ENCODE measurements around the gene PIRT.

PIRT gene

DNA sequence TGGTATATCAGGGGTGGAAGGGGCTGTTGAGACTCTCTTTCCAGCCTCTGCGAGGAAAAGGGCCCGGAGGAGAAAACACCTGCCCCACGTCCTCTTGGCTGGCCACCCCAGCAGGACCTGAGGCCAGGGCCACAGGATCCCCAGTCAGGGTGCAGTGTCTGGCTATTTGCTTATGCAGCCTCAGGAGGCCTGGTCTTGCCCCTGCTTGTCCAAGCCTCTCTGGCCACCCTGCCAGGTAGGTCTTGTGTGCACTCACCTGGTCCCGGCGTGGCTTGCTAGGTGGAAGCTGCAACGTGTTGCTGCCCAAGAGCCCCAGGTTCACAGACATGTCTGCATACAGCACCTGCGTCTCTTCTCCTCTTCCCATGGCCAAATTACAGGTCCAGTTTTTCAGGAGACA lies 34.5 kb downstream of the PIRT start:
- TF ChIP-seq, protein P1, sequence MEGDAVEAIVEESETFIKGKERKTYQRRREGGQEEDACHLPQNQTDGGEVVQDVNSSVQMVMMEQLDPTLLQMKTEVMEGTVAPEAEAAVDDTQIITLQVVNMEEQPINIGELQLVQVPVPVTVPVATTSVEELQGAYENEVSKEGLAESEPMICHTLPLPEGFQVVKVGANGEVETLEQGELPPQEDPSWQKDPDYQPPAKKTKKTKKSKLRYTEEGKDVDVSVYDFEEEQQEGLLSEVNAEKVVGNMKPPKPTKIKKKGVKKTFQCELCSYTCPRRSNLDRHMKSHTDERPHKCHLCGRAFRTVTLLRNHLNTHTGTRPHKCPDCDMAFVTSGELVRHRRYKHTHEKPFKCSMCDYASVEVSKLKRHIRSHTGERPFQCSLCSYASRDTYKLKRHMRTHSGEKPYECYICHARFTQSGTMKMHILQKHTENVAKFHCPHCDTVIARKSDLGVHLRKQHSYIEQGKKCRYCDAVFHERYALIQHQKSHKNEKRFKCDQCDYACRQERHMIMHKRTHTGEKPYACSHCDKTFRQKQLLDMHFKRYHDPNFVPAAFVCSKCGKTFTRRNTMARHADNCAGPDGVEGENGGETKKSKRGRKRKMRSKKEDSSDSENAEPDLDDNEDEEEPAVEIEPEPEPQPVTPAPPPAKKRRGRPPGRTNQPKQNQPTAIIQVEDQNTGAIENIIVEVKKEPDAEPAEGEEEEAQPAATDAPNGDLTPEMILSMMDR (conservative IDR thresholded peaks at IDR 0.05; ENCODE audit: control insufficient read depth, insufficient read depth, low read depth, low read length), result no peak
- DNase-seq (ENCODE audit: low read depth), result no peak
- no peak overlapping the region for H3K4me3 ChIP-seq (ENCODE audit: control insufficient read depth, low read depth, low read length)

DNA sequence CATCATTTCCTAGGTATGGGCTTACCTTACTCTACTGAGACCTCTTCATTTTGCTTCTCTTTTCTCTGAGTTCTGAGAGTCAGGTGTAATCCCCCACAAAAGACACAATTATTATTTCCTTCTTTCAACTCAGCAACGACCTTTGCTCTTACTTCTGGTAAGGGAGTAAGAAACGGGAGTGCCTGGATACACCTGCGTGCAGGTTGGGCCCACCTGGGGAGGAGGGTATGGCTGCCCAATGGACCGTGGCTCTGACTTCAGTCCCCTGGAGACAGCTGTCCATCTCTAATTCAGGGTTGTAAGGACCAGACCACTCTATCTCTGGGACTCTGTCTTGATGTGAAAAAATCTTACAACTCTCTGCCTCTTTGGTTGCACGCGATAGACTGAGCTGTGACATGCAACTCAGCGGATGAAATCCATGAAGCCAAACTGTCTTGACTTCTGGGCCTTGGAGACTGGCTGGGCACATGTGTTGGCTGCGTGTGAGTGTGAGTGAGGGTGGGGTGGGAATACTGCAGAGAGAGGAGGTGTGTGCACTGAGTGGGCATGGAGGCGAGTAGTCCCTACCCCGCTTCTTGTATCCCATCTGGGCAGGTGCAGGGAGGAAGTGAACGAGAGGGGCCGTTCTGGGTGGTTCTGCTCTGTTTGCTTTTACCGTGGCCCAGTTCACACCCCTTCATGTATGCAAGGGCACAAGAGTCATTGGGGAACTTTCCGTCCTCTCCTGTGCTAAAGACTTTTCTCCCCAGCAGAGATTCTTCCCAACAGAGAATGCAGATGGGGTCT lies 35.2 kb downstream of the PIRT start:
- TF ChIP-seq, protein P1 (conservative IDR thresholded peaks at IDR 0.05; ENCODE audit: control insufficient read depth, insufficient read depth, low read depth, low read length), result no peak
- no peak overlapping the region for H3K4me3 ChIP-seq (ENCODE audit: control insufficient read depth, low read depth, low read length)
- DNase-seq (ENCODE audit: low read depth), result no peak

DNA sequence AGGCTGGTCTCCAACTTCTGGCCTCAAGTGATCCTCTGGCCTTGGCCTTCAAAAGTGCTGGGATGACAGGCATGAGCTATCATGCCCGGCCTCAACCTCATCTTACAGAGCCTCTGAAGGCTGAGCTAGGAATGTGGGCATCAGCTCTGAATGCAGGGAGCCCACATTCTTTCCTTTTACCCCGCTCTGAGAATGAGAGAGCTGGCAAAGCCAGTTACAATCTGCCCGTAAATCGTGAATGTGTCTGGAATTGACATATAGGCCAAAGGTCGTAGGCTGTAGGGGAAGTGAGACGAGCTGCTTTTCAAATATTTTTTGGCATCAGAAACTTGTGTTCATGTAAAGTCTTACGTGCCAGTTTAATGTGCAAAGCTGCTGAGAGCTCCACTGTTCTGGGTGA lies 38.5 kb downstream of the PIRT start:
- no peak overlapping the region for H3K4me3 ChIP-seq (ENCODE audit: control insufficient read depth, low read depth, low read length)
- TF ChIP-seq, protein P1 (conservative IDR thresholded peaks at IDR 0.05; ENCODE audit: control insufficient read depth, insufficient read depth, low read depth, low read length), result no peak
- no peak for DNase-seq (ENCODE audit: low read depth)

DNA sequence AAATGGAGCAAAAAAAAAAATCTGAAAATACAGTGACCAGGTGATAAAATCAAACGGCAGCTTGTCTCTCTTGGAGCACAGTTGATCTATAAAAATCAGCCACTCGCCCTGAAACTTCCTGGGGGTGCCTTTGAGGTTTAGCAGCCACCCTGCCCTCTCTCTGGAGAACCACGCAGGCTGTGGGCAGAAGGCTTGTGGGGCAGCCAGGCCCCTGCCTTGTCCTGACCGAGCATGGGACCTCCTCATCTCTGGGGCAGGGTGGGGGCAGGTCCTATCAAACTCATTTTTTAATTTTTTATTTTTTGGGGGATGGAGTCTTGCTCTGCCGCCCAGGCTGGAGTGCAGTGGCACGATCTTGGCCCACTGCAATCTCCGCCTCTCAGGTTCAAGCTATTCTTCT lies 39.0 kb downstream of the PIRT start:
- TF ChIP-seq, protein P1 (conservative IDR thresholded peaks at IDR 0.05; ENCODE audit: control insufficient read depth, insufficient read depth, low read depth, low read length), result no peak
- H3K4me3 ChIP-seq (ENCODE audit: control insufficient read depth, low read depth, low read length), result no peak overlapping the region
- no peak for DNase-seq (ENCODE audit: low read depth)

DNA sequence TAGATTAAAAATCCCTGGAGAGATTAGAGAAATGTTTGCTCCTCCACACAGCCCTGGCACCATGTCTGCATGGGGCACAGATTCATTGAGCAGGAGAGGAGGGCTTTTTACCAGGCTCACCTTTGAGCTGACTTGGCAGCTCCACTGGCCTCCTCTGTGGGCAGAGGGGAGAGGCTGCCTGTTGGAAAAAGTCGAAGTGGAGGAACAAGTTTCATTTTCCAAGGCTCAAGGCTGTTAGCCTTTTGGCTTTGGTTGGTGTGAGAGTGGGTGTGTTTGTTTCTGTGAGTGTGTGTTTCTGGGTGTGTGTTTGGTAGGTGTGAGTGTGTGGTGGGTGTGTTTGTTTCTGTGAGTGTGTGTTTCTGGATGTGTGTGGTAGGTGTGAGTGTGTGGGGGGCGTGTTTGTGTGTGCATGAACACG lies 39.5 kb downstream of the PIRT start:
- TF ChIP-seq, protein P1 (conservative IDR thresholded peaks at IDR 0.05; ENCODE audit: control insufficient read depth, insufficient read depth, low read depth, low read length), result no peak
- no peak for DNase-seq (ENCODE audit: low read depth)
- H3K4me3 ChIP-seq (ENCODE audit: control insufficient read depth, low read depth, low read length), result no peak overlapping the region

DNA sequence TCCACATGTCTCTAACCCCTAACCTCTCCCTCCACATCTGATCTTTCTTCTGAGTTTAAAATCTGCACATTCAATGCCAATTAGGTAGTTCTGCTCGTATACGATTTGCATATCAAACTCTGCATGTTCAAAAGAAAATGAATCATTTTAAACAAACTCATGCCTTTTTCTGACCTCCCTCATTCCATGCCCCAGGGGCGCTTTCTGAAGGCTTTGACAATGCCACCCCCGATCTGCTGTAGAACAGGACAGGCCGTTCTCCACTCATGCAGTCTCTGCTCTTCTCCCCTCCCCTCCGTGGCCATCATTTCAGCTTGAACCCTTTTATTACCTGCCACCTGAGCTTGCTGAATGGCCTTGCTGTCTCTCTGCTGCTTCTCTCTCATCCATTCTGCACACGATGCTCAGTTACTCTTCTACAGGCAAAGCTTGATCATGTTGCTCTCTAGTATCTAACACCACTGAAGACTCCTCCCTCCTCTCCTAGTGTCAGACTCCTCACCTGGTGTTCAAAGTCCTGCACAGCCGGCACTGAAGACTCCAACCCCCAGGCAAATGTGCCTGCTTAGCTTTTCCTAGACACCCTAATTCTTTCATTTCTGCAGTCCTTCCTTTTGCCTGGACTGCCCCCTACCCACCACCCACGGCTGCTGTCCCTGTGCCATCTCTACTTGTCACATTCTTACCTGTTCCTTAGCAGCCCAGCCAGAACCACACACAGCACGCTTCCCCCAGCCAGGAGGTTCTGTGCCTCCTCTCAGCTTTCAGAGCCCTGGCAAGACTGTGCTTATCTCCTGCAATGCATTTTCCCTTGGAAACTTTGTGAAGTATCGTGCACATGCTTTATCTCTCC lies 40.2 kb downstream of the PIRT start:
- TF ChIP-seq, protein P1 (conservative IDR thresholded peaks at IDR 0.05; ENCODE audit: control insufficient read depth, insufficient read depth, low read depth, low read length), result no peak
- DNase-seq (ENCODE audit: low read depth), result no peak
- no peak overlapping the region for H3K4me3 ChIP-seq (ENCODE audit: control insufficient read depth, low read depth, low read length)
